Thyroid gland (tissue), 4 donors: ENCODE results near the gene GRIK4.

Experiments
- CTCF ChIP-seq, 6 experiments: fragments of 200-600 bp in 3 of 6; fragments of 450-650 bp in 3 of 6; sonication (generic) in 3 of 6; IDR thresholded peaks; one replicate each; pipeline ENCODE4 v1.5.1; 2016 to 2019; ENCODE audit warnings: antibody characterized with exemption in 6 of 6, mild to moderate bottlenecking in 2 of 6, inconsistent platforms in 1 of 6, moderate library complexity in 1 of 6
- POLR2A ChIP-seq, 2 donors: fragments of 450-650 bp; IDR thresholded peaks; one replicate each; pipeline ENCODE4 v1.6.1; 2017; ENCODE audit warnings: antibody characterized with exemption in 2 of 2, mild to moderate bottlenecking in 2 of 2, moderate library complexity in 1 of 2

DNA sequence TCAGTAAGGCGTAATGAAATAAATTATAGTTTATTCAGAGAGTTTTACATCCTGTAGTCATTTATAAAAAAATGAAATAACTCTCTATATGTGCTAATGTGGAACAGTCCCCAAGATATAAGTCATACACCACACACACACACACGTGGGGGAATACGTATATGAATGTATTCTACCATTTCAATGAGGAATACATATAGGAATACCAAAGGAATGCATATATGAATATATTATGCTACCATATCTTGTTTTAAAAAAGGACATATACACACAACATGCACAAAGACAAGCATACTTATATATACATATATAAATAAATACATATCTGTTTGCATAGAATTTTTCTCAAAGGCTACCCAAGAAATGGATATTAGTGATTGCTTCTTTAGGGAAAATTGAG, 39.6 kb upstream of the GRIK4 start:
- TF ChIP-seq CTCF (IDR thresholded peaks at IDR 0.05), result no peak
- no peak for TF ChIP-seq POLR2A (IDR thresholded peaks at IDR 0.05)
